ENCODE results near the gene KCNE5.
"Not testable (repeated sequence)": the region's sequence is repeated elsewhere in the genome, so short reads cannot be mapped to it uniquely, and the experiment has no call there.

KCNE5 gene

GRCh38 chrX:109578916-109579315 lies 46.1 kb downstream of the KCNE5 start:
- no peaks in the 10 kb centered on the region for H3K27me3 ChIP-seq (ENCODE audit: insufficient read depth, low read depth)
- TF ChIP-seq, protein P1, sequence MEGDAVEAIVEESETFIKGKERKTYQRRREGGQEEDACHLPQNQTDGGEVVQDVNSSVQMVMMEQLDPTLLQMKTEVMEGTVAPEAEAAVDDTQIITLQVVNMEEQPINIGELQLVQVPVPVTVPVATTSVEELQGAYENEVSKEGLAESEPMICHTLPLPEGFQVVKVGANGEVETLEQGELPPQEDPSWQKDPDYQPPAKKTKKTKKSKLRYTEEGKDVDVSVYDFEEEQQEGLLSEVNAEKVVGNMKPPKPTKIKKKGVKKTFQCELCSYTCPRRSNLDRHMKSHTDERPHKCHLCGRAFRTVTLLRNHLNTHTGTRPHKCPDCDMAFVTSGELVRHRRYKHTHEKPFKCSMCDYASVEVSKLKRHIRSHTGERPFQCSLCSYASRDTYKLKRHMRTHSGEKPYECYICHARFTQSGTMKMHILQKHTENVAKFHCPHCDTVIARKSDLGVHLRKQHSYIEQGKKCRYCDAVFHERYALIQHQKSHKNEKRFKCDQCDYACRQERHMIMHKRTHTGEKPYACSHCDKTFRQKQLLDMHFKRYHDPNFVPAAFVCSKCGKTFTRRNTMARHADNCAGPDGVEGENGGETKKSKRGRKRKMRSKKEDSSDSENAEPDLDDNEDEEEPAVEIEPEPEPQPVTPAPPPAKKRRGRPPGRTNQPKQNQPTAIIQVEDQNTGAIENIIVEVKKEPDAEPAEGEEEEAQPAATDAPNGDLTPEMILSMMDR (conservative IDR thresholded peaks at IDR 0.05; ENCODE audit: low read depth, low read length): no peak
- H3K4me1 ChIP-seq (ENCODE audit: low read depth, poor library complexity, severe bottlenecking): no peaks in the 10 kb centered on the region
- H4K20me1 ChIP-seq (ENCODE audit: insufficient read depth): no peaks in the 10 kb centered on the region
- H3K4me3 ChIP-seq (IDR thresholded peaks at IDR 0.05; ENCODE audit: insufficient read depth, low read depth, low read length): no peak overlapping the region
- no peak overlapping the region for H3K4me2 ChIP-seq
- no peaks in the 10 kb centered on the region for H3K79me2 ChIP-seq (ENCODE audit: insufficient read depth, low read depth)
- no peak overlapping the region for H2AFZ ChIP-seq (ENCODE audit: low read depth)
- no peaks in the 10 kb centered on the region for H3K36me3 ChIP-seq (ENCODE audit: insufficient read depth)
- no peak overlapping the region for H3K27ac ChIP-seq
- no peak overlapping the region for H3K9ac ChIP-seq

DNA sequence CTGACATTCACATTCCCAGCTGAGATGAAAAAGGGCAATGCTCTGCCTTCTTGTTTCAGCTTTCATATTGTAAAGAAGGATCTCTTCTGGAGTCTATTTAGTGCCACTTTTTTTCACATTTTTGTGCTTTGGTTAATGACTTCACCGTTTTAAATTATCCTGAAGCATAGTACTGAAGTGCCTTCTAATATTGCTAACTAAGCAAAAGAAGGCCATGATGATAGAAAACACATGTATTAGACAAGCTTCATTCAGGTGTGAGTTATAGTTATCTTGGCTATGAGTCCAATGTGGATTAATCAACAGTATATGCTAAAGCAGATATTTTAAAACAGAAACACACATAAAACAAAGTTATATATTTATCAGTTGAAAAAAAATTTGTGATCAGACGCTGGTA lies 47.9 kb downstream of the KCNE5 start:
- H3K79me2 ChIP-seq (ENCODE audit: insufficient read depth, low read depth): no peaks in the 10 kb centered on the region
- H3K4me1 ChIP-seq (ENCODE audit: low read depth, poor library complexity, severe bottlenecking): no peaks in the 10 kb centered on the region
- H3K27ac ChIP-seq: no peak overlapping the region
- H2AFZ ChIP-seq (ENCODE audit: low read depth): no peak overlapping the region
- H3K36me3 ChIP-seq (ENCODE audit: insufficient read depth): no peaks in the 10 kb centered on the region
- H3K27me3 ChIP-seq (ENCODE audit: insufficient read depth, low read depth): no peaks in the 10 kb centered on the region
- TF ChIP-seq, protein P1 (conservative IDR thresholded peaks at IDR 0.05; ENCODE audit: low read depth, low read length): no peak
- no peaks in the 10 kb centered on the region for H4K20me1 ChIP-seq (ENCODE audit: insufficient read depth)
- no peak overlapping the region for H3K9ac ChIP-seq
- H3K4me2 ChIP-seq: no peak overlapping the region
- H3K4me3 ChIP-seq (IDR thresholded peaks at IDR 0.05; ENCODE audit: insufficient read depth, low read depth, low read length): no peak overlapping the region

- not testable (repeated sequence) for H3K79me2 ChIP-seq (ENCODE audit: insufficient read depth, low read depth); H2AFZ ChIP-seq (ENCODE audit: low read depth); H3K4me1 ChIP-seq (ENCODE audit: low read depth, poor library complexity, severe bottlenecking); H4K20me1 ChIP-seq (ENCODE audit: insufficient read depth); H3K27ac ChIP-seq; H3K9ac ChIP-seq; H3K4me2 ChIP-seq; H3K4me3 ChIP-seq (IDR thresholded peaks at IDR 0.05; ENCODE audit: insufficient read depth, low read depth, low read length); H3K27me3 ChIP-seq (ENCODE audit: insufficient read depth, low read depth); H3K36me3 ChIP-seq (ENCODE audit: insufficient read depth)
Observed at GRCh38 chrX:109576083-109576482, 48.9 kb downstream of the KCNE5 start.
